H1 (cell line): ENCODE results near the gene SGSH. TPM values are rescaled to one million over a fixed set of nuclear protein-coding genes. Genes with fewer than 3 reads are reported as not detected.

Experiments used
- BACH1 ChIP-seq: IDR thresholded peaks from 2 replicates; pipeline ENCODE4 v1.6.1; 2012; ENCODE audit warnings: low read length, improper control_type of control experiment
- CBX5 ChIP-seq: fragments of 300-800, 300-1000 bp; sonication (generic); IDR thresholded peaks from 2 replicates; pipeline ENCODE4 v1.7.1; 2016; ENCODE audit warnings: antibody characterized with exemption, low read length, low read depth
- CHD2 ChIP-seq: IDR thresholded peaks from 2 replicates; pipeline ENCODE4 v1.6.1; 2012; ENCODE audit warnings: low read length, improper control_type of control experiment
- EGR1 ChIP-seq: IDR thresholded peaks from 2 replicates; pipeline ENCODE4 v1.6.1; 2011; ENCODE audit warnings: low read depth, low read length, borderline replicate concordance
- GTF2F1 ChIP-seq: IDR thresholded peaks from 2 replicates; pipeline ENCODE4 v1.6.1; 2012; ENCODE audit warnings: low read depth, low read length, improper control_type of control experiment, borderline replicate concordance
- KDM5A ChIP-seq: fragments of 200-600 bp; IDR thresholded peaks from 2 replicates; pipeline ENCODE4 v1.7.1; 2012; ENCODE audit warnings: mild to moderate bottlenecking, low read length, inconsistent platforms, mixed read lengths
- NRF1 ChIP-seq: IDR thresholded peaks from 2 replicates; pipeline ENCODE4 v1.6.1; 2011; ENCODE audit warnings: mild to moderate bottlenecking, low read depth, low read length, improper control_type of control experiment
- TAF1 ChIP-seq: IDR thresholded peaks from 2 replicates; pipeline ENCODE4 v1.6.1; 2011; ENCODE audit warnings: mild to moderate bottlenecking, low read depth, low read length
- polyA plus RNA-seq, 7 experiments: library from polyadenylated mRNA; depleted of rRNA in 3 of 7; stranded (reverse) in 5 of 7; unstranded in 2 of 7; fragments of >200 nt in 5 of 7; fragments of 200-250 nt in 2 of 7; gene quantifications; 1 replicate in 5 of 7; 2 replicates in 1 of 7; 4 replicates in 1 of 7; pipeline versions ENCODE4 v1.2.1 to v1.2.3, GENCODE V29; 2011 to 2013; ENCODE audit warnings: missing spikeins in 2 of 7, mixed read lengths in 2 of 7
- total RNA-seq: library from RNA; stranded (reverse); fragmentation: NEBNext Ultra II Directional; extraction: Animal tissue kit (Norgen Biotek cat#: 25700); gene quantifications from 2 replicates; pipeline ENCODE4 v1.2.1, GENCODE V29; 2021
- TF ChIP-seq, protein P1 (sequence below): fragments of 300-600 bp; sonication (generic); IDR thresholded peaks from 2 replicates; pipeline ENCODE4 v1.7.1; 2012; ENCODE audit warnings: low read length, moderate library complexity, mild to moderate bottlenecking, inconsistent platforms; ENCODE audit not compliant: insufficient replicate concordance
- TF ChIP-seq, protein P2 (sequence below): IDR thresholded peaks from 2 replicates; pipeline ENCODE4 v1.6.1; 2012; ENCODE audit warnings: inconsistent platforms

The SGSH gene
- total and polyA plus RNA-seq, 2 of the 8 experiments (the other 6 are each of a cell fraction or from before 2014, with no cell fraction given) = 18.0 to 19.6 TPM

DNA sequence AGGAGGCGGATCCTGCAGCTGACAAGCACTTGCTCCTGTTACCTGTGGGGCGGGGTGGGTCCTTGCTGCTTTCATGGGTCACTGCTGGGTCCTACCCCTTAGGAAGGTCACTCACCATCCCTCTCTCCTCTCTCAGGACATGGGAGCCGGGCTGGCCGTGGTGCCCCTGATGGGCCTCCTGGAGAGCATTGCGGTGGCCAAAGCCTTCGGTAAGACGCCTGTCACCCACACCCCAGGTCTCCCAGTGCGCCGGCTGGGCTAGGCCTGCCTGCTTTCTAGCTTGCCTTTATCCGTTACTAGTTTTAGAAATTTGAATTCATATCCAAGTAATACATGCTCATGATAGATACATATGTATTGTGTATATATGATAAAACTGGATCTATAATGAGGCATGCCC lies 17.3 kb upstream of the SGSH start (continued):
- TF ChIP-seq, protein P1, sequence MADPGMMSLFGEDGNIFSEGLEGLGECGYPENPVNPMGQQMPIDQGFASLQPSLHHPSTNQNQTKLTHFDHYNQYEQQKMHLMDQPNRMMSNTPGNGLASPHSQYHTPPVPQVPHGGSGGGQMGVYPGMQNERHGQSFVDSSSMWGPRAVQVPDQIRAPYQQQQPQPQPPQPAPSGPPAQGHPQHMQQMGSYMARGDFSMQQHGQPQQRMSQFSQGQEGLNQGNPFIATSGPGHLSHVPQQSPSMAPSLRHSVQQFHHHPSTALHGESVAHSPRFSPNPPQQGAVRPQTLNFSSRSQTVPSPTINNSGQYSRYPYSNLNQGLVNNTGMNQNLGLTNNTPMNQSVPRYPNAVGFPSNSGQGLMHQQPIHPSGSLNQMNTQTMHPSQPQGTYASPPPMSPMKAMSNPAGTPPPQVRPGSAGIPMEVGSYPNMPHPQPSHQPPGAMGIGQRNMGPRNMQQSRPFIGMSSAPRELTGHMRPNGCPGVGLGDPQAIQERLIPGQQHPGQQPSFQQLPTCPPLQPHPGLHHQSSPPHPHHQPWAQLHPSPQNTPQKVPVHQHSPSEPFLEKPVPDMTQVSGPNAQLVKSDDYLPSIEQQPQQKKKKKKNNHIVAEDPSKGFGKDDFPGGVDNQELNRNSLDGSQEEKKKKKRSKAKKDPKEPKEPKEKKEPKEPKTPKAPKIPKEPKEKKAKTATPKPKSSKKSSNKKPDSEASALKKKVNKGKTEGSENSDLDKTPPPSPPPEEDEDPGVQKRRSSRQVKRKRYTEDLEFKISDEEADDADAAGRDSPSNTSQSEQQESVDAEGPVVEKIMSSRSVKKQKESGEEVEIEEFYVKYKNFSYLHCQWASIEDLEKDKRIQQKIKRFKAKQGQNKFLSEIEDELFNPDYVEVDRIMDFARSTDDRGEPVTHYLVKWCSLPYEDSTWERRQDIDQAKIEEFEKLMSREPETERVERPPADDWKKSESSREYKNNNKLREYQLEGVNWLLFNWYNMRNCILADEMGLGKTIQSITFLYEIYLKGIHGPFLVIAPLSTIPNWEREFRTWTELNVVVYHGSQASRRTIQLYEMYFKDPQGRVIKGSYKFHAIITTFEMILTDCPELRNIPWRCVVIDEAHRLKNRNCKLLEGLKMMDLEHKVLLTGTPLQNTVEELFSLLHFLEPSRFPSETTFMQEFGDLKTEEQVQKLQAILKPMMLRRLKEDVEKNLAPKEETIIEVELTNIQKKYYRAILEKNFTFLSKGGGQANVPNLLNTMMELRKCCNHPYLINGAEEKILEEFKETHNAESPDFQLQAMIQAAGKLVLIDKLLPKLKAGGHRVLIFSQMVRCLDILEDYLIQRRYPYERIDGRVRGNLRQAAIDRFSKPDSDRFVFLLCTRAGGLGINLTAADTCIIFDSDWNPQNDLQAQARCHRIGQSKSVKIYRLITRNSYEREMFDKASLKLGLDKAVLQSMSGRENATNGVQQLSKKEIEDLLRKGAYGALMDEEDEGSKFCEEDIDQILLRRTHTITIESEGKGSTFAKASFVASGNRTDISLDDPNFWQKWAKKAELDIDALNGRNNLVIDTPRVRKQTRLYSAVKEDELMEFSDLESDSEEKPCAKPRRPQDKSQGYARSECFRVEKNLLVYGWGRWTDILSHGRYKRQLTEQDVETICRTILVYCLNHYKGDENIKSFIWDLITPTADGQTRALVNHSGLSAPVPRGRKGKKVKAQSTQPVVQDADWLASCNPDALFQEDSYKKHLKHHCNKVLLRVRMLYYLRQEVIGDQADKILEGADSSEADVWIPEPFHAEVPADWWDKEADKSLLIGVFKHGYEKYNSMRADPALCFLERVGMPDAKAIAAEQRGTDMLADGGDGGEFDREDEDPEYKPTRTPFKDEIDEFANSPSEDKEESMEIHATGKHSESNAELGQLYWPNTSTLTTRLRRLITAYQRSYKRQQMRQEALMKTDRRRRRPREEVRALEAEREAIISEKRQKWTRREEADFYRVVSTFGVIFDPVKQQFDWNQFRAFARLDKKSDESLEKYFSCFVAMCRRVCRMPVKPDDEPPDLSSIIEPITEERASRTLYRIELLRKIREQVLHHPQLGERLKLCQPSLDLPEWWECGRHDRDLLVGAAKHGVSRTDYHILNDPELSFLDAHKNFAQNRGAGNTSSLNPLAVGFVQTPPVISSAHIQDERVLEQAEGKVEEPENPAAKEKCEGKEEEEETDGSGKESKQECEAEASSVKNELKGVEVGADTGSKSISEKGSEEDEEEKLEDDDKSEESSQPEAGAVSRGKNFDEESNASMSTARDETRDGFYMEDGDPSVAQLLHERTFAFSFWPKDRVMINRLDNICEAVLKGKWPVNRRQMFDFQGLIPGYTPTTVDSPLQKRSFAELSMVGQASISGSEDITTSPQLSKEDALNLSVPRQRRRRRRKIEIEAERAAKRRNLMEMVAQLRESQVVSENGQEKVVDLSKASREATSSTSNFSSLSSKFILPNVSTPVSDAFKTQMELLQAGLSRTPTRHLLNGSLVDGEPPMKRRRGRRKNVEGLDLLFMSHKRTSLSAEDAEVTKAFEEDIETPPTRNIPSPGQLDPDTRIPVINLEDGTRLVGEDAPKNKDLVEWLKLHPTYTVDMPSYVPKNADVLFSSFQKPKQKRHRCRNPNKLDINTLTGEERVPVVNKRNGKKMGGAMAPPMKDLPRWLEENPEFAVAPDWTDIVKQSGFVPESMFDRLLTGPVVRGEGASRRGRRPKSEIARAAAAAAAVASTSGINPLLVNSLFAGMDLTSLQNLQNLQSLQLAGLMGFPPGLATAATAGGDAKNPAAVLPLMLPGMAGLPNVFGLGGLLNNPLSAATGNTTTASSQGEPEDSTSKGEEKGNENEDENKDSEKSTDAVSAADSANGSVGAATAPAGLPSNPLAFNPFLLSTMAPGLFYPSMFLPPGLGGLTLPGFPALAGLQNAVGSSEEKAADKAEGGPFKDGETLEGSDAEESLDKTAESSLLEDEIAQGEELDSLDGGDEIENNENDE = no peak
- TF ChIP-seq TAF1 (no peak), CHD2 (no peak), NRF1 (no peak), BACH1 (no peak), EGR1 (no peak), KDM5A (no peak), GTF2F1 (no peak), CBX5 (no peak)
- TF ChIP-seq, protein P2, sequence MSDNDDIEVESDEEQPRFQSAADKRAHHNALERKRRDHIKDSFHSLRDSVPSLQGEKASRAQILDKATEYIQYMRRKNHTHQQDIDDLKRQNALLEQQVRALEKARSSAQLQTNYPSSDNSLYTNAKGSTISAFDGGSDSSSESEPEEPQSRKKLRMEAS = no peak
